ENCODE results near the gene SGK1.

Gene SGK1

DNA sequence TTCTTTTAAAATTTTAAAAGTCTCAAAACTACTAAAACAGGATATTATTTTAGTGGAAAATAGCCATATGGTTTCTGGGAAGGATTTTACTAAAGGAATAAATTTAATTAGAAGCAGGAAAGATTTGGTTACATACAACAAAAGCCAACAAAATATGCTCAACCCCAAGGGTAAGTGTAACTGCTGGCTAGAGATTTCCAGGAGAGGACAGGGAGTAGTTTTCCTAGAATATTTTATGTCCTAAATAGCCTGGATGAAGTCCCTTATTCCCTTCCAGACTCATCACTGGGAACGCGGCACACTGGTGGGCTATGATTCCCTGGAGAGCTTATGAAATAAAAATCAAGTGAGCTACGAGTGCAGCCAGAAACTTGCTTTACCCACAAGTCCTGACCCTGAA is 66.6 kb downstream of the SGK1 start:
- H3K4me3 ChIP-seq (ENCODE audit: low read depth, low read length), result no peak overlapping the region
- in situ Hi-C loops (cut with HindIII; ENCODE audit: low sequenced_read_pairs), result no loop called here
- DNase-seq (ENCODE audit: low read depth, low spot score), result no peak
- TF ChIP-seq, protein P1, sequence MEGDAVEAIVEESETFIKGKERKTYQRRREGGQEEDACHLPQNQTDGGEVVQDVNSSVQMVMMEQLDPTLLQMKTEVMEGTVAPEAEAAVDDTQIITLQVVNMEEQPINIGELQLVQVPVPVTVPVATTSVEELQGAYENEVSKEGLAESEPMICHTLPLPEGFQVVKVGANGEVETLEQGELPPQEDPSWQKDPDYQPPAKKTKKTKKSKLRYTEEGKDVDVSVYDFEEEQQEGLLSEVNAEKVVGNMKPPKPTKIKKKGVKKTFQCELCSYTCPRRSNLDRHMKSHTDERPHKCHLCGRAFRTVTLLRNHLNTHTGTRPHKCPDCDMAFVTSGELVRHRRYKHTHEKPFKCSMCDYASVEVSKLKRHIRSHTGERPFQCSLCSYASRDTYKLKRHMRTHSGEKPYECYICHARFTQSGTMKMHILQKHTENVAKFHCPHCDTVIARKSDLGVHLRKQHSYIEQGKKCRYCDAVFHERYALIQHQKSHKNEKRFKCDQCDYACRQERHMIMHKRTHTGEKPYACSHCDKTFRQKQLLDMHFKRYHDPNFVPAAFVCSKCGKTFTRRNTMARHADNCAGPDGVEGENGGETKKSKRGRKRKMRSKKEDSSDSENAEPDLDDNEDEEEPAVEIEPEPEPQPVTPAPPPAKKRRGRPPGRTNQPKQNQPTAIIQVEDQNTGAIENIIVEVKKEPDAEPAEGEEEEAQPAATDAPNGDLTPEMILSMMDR (IDR thresholded peaks at IDR 0.05; ENCODE audit: low read depth, low read length), result no peak

DNA sequence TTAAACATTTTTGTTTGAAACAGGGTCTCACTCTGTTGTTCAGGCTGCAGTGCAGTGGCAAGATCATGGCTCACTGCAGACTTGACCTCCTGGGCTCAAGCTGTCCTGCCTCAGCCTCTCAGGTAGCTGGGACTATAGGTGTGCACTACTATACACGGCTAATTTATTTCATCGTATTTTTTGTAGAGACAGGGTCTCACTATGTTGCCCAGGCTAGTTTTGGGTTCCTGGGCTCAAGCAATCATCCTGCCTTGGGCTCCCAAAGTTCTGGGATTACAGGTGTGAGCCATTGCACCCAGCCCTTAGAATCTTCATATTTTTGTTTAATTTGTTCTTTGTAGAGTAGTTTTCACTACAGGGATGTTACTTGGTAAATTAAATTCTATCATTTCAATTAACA is 67.1 kb downstream of the SGK1 start:
- no peak for DNase-seq (ENCODE audit: low read depth, low spot score)
- TF ChIP-seq, protein P1 (IDR thresholded peaks at IDR 0.05; ENCODE audit: low read depth, low read length), result no peak
- in situ Hi-C loops (cut with HindIII; ENCODE audit: low sequenced_read_pairs), result no loop called here
- no peak overlapping the region for H3K4me3 ChIP-seq (ENCODE audit: low read depth, low read length)

DNA sequence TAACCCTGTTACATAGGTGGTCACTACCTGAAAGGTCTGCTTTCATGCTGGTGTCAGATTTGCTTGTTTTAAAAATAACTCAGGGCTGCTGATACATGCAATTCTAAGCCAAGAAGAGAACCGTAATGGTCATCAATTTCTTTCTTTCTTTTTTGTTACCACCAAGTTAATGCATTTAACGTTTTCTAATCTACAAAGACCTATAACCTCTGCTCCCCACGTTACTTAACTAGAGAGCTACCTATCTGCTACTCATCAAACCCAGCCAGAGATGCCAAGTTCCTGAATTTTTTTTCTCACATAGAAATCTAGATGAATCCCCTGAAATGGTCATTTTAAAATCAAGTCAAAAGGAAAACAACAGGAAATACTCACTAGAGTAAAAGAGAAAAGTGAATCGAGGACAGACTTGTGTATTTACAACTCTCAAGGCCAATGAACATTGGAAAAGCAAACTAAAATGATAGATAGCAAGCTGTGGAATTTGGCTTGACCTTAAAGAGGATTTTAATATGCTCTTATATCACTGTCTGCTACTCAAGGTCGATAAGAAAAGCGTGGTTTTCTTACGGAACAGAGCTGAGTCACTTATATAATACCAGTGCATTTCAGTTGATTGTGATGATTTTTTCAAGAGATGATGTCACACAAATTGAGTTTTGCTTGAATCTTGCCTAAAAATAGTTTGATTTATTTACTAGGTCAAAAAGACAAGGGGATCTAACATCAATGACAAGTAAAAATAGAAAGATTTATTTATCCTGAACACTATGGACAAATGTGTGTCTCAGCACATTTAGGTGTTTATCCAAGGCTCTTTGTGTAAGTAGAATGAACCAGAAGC is 67.9 kb downstream of the SGK1 start:
- peak; percentile 49 for DNase-seq (ENCODE audit: low read depth, low spot score)
- in situ Hi-C loops (cut with HindIII; ENCODE audit: low sequenced_read_pairs), result no loop called here
- H3K4me3 ChIP-seq (ENCODE audit: low read depth, low read length), result no peak overlapping the region
- TF ChIP-seq, protein P1 (IDR thresholded peaks at IDR 0.05; ENCODE audit: low read depth, low read length), result no peak

DNA sequence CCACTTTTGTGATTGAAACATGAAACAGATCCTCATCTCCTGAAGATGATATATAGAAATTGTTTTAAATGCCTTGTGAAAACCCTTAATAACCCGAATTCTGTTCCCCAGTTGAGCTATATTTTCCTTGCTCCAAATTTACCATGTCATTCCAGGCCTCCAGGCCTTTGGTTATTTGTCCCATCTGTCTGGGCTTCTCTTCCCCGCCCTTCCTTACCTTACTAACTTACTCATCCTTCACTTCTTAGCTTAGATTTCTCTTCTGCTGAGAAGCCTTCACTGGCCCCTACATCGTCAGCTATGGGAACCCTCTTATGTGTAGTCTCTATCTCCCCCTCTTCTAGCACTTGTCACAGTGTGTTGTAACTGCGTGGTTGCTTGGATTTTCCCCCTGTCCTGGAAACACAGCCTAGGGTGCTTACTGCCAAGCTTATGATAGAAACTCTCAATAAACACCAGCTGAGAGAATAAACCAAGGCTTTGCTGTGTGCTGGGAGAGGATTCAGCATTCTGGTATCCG is 68.6 kb downstream of the SGK1 start:
- in situ Hi-C loops (cut with HindIII; ENCODE audit: low sequenced_read_pairs), result no loop called here
- TF ChIP-seq, protein P1 (IDR thresholded peaks at IDR 0.05; ENCODE audit: low read depth, low read length), result no peak
- DNase-seq (ENCODE audit: low read depth, low spot score), result no peak

DNA sequence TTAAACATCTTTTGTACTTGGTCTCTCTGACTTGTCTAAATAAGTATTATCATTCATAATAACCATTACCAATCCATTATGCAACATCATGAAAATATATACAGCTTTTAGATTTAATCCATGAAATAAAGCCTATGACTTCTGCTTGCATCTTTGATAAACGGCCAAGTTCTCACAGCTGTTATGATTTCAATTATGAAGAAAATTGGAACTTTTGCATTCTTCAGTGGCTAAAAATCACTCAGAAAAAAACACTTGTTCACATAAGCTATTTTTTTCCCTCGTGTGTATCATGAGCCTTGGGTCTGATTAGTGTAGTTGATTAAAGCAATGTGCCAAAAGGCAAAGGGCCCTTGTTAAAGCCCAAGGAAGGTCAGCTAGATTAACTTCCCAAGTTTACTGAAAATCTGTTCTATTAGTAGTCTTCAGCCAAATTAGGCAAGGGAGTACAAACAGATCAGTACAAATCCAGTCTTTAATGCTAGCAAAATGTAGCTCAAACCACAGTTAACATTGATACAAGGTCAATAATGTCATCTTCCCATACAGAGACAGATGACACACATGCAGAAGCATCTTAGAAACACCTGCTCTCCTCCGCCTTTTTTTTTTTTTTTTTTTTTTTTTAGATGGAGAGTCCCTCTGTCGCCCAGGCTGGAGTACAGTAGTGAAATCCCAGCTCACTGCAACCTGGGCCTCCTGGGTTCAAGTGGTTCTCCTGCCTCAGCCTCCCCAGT is 69.9 kb downstream of the SGK1 start:
- no peak overlapping the region for H3K4me3 ChIP-seq (ENCODE audit: low read depth, low read length)

More for the DNA sequence above, 68.6 kb downstream of the SGK1 start:
- H3K4me3 ChIP-seq (ENCODE audit: low read depth, low read length), result no peak overlapping the region

DNA sequence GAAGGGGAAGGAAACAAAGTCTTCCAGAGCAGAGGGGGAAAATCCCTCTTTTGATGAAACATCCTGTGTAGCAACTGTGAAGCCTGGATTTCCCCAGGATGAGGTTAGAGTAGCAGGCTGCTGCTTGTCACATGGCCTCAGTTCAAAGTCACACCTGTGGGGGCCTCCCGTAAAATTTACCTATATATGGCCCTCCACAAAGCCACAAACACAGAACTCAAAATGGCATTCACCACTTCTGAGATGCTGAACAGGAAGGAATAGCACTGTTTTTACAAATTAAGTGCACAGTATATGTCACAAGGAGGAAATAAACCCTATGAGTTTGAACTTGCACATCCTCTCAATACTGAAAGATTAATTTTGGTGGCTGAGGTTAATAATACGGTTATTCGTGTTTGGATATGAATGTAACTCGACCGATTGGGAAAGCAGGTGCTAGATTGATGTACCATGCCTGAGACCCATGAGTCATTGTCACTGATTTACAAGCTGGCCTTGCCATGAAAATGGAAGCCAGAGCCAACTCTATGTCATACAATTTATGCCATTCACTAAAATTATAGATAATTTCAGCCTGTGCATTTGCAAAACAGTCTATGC is 70.6 kb downstream of the SGK1 start:
- in situ Hi-C loops (cut with HindIII; ENCODE audit: low sequenced_read_pairs), result no loop called here
- TF ChIP-seq, protein P1 (IDR thresholded peaks at IDR 0.05; ENCODE audit: low read depth, low read length), result no peak
- no peak overlapping the region for H3K4me3 ChIP-seq (ENCODE audit: low read depth, low read length)
- DNase-seq (ENCODE audit: low read depth, low spot score), result no peak

More for the DNA sequence above, 69.9 kb downstream of the SGK1 start:
- TF ChIP-seq, protein P1 (IDR thresholded peaks at IDR 0.05; ENCODE audit: low read depth, low read length), result no peak
- DNase-seq (ENCODE audit: low read depth, low spot score), result no peak
- in situ Hi-C loops (cut with HindIII; ENCODE audit: low sequenced_read_pairs), result no loop called here
